ENCODE measurements around the gene SGSM2. TPM values are rescaled to one million over a fixed set of nuclear protein-coding genes. Genes with fewer than 3 reads are reported as not detected.

Gene SGSM2
- total and polyA plus RNA-seq, 4 donors = 5.5 to 17.5 (median 12.4) TPM

DNA sequence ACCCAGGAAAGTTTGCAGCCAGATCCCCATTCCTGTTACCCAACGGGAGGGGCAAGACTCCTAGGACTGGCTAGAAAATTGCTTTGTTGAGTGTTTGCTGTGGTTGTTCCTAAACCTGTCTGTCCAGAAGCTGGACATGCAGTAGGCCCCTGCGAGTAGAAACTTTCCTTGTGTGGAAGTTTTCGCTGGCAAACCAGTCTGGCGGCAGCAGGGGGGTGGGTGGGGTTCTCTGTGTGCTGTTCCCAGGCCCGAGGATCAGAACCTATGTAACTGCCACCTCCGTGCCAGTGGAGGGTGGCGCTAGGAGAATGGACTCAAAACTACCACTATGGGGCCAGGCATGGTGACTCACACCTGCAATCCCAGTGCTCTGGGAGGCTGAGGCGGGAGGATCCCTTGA, 9.2 kb downstream of the SGSM2 start:
- Histone ChIP-seq H3K9ac (ENCODE audit: low read depth in 1 of 2, low read length in 2 of 2) (no peak overlapping the region), H3K4me3 (ENCODE audit: low read depth in 1 of 3, low read length in 3 of 3) (no peak overlapping the region), H3K36me3 (ENCODE audit: control insufficient read depth in 4 of 4, insufficient read depth in 3 of 4, low read depth in 1 of 4, low read length in 3 of 4) (peaks cover 0 to 14% (median under 1%) of the 10 kb centered on the region in 4 donors), H3K27me3 (ENCODE audit: control insufficient read depth in 4 of 4, insufficient read depth in 4 of 4, low read length in 3 of 4) (no peaks in the 10 kb centered on the region), H3K9me3 (ENCODE audit: control insufficient read depth in 4 of 4, low read length in 3 of 4) (no peaks in the 10 kb centered on the region), H3K4me1 (ENCODE audit: control insufficient read depth in 4 of 4, insufficient read depth in 4 of 4, low read length in 3 of 4) (peaks cover 2 to 13% (median 8%) of the 10 kb centered on the region in 4 donors), H3K27ac (ENCODE audit: low read depth in 1 of 2, low read length in 2 of 2) (no peak overlapping the region)
- no peak for DNase-seq (ENCODE audit: low spot score)
- 97% methylated on average over 8 of the region's 8 CpGs for WGBS
- TF ChIP-seq SP1 (IDR thresholded peaks at IDR 0.05) (no peak), RAD21 (IDR thresholded peaks at IDR 0.05) (no peak), JUND (IDR thresholded peaks at IDR 0.05) (no peak), EGR1 (IDR thresholded peaks at IDR 0.05; ENCODE audit: low read depth in 2 of 2) (no peak), GABPA (IDR thresholded peaks at IDR 0.05 in 1 of 2, conservative IDR thresholded peaks at IDR 0.05 in 1 of 2) (no peak), FOXA1 (IDR thresholded peaks at IDR 0.05) (no peak), YY1 (IDR thresholded peaks at IDR 0.05) (no peak), HNF4A (conservative IDR thresholded peaks at IDR 0.05) (no peak), FOXA2 (IDR thresholded peaks at IDR 0.05) (no peak), TAF1 (conservative IDR thresholded peaks at IDR 0.05) (no peak), HNF4G (IDR thresholded peaks at IDR 0.05) (no peak), NR2F2 (IDR thresholded peaks at IDR 0.05) (no peak), RXRA (IDR thresholded peaks at IDR 0.05) (no peak)
- TF ChIP-seq, protein P1, sequence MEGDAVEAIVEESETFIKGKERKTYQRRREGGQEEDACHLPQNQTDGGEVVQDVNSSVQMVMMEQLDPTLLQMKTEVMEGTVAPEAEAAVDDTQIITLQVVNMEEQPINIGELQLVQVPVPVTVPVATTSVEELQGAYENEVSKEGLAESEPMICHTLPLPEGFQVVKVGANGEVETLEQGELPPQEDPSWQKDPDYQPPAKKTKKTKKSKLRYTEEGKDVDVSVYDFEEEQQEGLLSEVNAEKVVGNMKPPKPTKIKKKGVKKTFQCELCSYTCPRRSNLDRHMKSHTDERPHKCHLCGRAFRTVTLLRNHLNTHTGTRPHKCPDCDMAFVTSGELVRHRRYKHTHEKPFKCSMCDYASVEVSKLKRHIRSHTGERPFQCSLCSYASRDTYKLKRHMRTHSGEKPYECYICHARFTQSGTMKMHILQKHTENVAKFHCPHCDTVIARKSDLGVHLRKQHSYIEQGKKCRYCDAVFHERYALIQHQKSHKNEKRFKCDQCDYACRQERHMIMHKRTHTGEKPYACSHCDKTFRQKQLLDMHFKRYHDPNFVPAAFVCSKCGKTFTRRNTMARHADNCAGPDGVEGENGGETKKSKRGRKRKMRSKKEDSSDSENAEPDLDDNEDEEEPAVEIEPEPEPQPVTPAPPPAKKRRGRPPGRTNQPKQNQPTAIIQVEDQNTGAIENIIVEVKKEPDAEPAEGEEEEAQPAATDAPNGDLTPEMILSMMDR (IDR thresholded peaks at IDR 0.05; ENCODE audit: low read depth, low read length, missing input control) = no peak
- TF ChIP-seq, protein P2, sequence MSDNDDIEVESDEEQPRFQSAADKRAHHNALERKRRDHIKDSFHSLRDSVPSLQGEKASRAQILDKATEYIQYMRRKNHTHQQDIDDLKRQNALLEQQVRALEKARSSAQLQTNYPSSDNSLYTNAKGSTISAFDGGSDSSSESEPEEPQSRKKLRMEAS (IDR thresholded peaks at IDR 0.05) = no peak
- TF ChIP-seq, protein P3, sequence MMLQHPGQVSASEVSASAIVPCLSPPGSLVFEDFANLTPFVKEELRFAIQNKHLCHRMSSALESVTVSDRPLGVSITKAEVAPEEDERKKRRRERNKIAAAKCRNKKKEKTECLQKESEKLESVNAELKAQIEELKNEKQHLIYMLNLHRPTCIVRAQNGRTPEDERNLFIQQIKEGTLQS (IDR thresholded peaks at IDR 0.05) = no peak
- TF ChIP-seq, protein P4, sequence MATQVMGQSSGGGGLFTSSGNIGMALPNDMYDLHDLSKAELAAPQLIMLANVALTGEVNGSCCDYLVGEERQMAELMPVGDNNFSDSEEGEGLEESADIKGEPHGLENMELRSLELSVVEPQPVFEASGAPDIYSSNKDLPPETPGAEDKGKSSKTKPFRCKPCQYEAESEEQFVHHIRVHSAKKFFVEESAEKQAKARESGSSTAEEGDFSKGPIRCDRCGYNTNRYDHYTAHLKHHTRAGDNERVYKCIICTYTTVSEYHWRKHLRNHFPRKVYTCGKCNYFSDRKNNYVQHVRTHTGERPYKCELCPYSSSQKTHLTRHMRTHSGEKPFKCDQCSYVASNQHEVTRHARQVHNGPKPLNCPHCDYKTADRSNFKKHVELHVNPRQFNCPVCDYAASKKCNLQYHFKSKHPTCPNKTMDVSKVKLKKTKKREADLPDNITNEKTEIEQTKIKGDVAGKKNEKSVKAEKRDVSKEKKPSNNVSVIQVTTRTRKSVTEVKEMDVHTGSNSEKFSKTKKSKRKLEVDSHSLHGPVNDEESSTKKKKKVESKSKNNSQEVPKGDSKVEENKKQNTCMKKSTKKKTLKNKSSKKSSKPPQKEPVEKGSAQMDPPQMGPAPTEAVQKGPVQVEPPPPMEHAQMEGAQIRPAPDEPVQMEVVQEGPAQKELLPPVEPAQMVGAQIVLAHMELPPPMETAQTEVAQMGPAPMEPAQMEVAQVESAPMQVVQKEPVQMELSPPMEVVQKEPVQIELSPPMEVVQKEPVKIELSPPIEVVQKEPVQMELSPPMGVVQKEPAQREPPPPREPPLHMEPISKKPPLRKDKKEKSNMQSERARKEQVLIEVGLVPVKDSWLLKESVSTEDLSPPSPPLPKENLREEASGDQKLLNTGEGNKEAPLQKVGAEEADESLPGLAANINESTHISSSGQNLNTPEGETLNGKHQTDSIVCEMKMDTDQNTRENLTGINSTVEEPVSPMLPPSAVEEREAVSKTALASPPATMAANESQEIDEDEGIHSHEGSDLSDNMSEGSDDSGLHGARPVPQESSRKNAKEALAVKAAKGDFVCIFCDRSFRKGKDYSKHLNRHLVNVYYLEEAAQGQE (IDR thresholded peaks at IDR 0.05) = no peak
- TF ChIP-seq, protein P5, sequence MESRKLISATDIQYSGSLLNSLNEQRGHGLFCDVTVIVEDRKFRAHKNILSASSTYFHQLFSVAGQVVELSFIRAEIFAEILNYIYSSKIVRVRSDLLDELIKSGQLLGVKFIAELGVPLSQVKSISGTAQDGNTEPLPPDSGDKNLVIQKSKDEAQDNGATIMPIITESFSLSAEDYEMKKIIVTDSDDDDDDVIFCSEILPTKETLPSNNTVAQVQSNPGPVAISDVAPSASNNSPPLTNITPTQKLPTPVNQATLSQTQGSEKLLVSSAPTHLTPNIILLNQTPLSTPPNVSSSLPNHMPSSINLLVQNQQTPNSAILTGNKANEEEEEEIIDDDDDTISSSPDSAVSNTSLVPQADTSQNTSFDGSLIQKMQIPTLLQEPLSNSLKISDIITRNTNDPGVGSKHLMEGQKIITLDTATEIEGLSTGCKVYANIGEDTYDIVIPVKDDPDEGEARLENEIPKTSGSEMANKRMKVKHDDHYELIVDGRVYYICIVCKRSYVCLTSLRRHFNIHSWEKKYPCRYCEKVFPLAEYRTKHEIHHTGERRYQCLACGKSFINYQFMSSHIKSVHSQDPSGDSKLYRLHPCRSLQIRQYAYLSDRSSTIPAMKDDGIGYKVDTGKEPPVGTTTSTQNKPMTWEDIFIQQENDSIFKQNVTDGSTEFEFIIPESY (IDR thresholded peaks at IDR 0.05) = no peak

All from liver (tissue), 9 donors.